Measurements from ENCODE around the gene ARHGAP24.

The ARHGAP24 gene

DNA sequence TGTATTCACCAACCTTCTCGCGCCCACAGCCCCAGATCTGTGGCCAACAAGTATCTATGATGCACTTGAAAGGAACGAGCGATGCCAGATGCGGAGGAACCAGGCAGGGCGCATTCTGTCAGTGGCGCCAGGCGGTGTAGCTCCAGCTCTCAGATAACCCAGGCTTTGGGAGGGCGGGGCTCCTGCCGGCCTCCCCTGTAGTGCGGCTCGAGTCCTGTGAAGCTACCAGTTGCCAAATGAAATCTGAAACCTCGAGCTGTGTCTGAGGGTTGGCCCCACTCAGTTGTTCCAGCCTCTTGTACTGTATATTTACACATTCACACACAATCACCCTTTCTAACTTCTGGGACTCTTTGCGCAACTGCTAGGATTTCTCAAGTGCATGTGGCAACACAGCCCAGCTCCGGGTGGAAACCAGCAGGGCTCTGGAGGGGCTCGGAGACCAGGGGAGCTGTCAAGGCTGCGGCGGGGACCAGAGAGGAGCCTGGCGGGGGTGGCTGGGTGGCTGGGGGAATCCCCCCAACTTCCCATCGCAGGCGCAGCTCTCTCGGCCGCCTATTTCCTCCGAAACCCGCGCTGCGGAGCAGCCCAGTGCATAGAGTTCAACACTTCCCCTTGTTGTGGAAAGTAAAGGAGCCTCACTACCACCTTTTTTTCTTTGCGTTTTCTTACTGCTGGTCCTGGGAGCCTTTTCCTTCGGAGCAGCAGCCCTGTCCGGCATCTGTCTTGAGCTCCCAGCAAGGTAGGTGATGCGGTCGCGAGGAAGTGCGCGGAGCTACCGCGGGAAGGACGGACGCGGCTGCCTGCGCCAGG lies at the start of gene ARHGAP24:
ARHGAP24 (plus strand) TSS at position 333 of the 813 bp plus-strand sequence.
- no peak for TF ChIP-seq POLR2A (IDR thresholded peaks at IDR 0.05; ENCODE audit: low read depth, low read length)
- DNase-seq (ENCODE audit: insufficient read length, low spot score) = peak; percentile 47
- peak; percentile 79 for FAIRE-seq

DNA sequence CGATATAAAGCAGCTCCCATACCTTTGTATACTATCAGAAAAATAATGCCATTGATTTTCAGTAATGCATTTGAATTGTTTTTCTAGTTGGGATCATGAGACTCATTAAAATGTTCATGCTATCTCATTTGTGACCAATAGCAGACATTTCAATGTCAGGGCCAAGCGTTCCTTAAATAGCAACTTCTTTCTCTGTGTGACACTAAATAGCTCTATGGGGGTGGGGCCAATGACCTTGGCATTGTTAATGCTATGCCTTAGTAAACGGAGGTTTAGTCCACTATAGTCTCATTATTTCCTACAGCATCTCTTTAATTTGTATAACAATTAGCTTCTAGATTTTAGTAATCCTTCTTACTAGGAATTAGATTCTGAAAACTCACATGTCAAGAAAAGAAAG lies 48.6 kb upstream of the ARHGAP24 start:
- no peak for TF ChIP-seq POLR2A (IDR thresholded peaks at IDR 0.05; ENCODE audit: low read depth, low read length)
- DNase-seq (ENCODE audit: insufficient read length, low spot score) (no peak), FAIRE-seq (no peak)

- no peak for FAIRE-seq
- DNase-seq (ENCODE audit: insufficient read length, low spot score) = no peak
- TF ChIP-seq POLR2A (IDR thresholded peaks at IDR 0.05; ENCODE audit: low read depth, low read length) = no peak
Measured at GRCh38 chr4:85427123-85427522, 47.8 kb upstream of the ARHGAP24 start.

DNA sequence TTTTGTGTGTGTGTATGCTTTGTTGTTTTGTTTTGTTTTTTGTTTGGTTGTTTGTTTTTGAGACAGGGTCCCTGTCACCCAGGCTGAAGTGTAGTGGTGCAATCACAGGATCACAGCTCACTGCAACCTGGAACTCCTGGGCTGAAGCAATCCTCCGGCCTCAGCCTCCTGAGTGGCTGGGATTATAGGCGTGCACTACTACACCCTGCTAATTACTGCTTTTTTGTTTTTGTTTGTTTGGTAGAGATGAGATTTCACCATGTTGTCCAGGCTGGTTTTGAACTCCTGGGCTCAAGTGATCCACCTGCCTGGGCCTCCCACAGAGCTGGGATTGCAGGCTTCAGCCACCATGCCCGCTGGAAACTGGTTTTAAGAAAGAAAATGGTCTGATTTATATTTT lies 44.7 kb upstream of the ARHGAP24 start:
- no peak for TF ChIP-seq POLR2A (IDR thresholded peaks at IDR 0.05; ENCODE audit: low read depth, low read length)
- no peak for DNase-seq (ENCODE audit: insufficient read length, low spot score)
- FAIRE-seq = no peak

GRCh38 chr4:85430697-85431096 lies 44.3 kb upstream of the ARHGAP24 start:
- FAIRE-seq (no peak), DNase-seq (ENCODE audit: insufficient read length, low spot score) (no peak)
- TF ChIP-seq POLR2A (IDR thresholded peaks at IDR 0.05; ENCODE audit: low read depth, low read length) = no peak

DNA sequence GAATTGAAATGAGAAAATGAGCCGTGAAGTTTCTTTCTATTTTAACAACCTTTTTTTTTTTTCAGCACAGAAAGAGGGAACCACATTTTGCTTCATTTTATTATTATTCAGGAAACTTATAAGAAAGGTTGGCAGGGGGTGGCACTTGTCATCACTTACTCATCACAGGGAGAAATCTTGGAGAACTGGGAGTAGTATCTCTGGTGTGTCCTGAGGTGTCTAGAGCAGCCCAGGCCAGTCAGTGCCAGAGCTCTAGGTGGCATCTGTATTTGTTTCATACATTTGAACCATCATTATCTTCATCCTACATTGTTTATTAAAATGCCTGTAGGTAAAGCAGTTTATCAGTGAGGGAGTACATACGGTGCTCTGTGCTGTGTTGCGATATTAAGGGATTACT lies 43.8 kb upstream of the ARHGAP24 start:
- FAIRE-seq = no peak
- TF ChIP-seq POLR2A (IDR thresholded peaks at IDR 0.05; ENCODE audit: low read depth, low read length) = no peak
- DNase-seq (ENCODE audit: insufficient read length, low spot score) = no peak

DNA sequence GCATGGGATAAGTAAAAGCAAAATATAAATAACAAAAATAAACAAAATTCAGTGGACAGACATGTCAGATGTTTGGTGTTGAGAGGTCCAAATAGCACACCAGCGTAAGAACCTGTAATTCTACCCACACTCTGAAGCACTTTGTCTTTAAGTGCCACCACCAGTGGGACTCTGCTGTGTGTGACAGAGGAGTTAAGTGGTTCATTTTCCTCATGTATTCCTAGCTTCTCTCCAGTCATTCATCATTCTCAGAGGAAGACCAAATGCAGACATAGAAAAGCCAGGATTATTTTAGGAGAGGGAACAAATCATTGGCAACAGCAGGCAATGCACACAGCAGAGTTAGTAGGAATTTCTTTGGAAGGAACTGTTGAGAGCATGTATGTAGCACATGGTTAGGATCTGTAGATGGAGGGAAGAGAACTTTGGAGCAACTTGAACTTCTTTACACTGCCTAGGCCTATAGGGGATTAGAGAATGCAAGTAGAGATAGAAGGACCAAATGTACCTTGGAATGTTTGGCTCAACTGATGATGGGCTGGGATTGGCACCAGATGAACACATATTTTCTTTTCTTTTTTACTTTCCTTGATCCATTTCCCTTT lies 43.0 kb upstream of the ARHGAP24 start:
- no peak for TF ChIP-seq POLR2A (IDR thresholded peaks at IDR 0.05; ENCODE audit: low read depth, low read length)
- FAIRE-seq (no peak), DNase-seq (ENCODE audit: insufficient read length, low spot score) (no peak)

GRCh38 chr4:85445050-85445639 lies 29.8 kb upstream of the ARHGAP24 start:
- FAIRE-seq = no peak
- TF ChIP-seq POLR2A (IDR thresholded peaks at IDR 0.05; ENCODE audit: low read depth, low read length) = no peak
- no peak for DNase-seq (ENCODE audit: insufficient read length, low spot score)

DNA sequence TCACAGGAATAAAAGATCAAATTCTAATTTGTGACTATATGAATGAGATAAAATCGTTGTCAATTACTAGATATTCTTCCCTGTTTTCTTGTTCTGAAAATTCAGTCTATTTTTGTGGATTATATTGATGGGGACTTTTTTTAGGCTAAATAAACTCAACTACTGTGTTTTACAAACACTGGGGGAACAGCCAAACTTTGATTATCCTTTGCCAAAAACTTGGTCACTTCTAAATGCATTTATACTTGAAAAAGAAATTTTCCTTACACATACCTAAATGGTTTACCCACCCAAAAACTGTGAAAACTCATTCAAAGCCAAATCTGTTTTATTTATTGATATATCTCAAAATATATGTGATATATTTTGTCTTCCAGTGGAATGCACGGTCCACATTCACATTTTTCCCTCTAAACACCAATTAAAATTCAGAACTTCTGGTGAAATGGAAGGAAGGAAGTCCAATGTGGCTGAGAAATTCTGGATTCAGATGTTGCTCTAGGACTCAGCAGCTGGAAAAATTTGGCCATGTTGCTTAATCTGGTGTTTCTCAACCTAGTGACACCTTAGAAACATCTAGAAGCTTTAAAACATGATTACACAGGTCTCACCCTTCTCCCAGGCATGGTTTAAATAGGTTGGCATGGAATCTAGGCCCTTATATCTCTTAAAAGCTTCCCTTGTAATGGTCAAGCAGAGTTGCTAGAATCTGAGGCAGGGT lies 28.6 kb upstream of the ARHGAP24 start:
- no peak for TF ChIP-seq POLR2A (IDR thresholded peaks at IDR 0.05; ENCODE audit: low read depth, low read length)
- DNase-seq (ENCODE audit: insufficient read length, low spot score) (no peak), FAIRE-seq (no peak)

GRCh38 chr4:85448906-85449890 lies 25.8 kb upstream of the ARHGAP24 start:
- no peak for FAIRE-seq
- no peak for TF ChIP-seq POLR2A (IDR thresholded peaks at IDR 0.05; ENCODE audit: low read depth, low read length)
- DNase-seq (ENCODE audit: insufficient read length, low spot score) = no peak

DNA sequence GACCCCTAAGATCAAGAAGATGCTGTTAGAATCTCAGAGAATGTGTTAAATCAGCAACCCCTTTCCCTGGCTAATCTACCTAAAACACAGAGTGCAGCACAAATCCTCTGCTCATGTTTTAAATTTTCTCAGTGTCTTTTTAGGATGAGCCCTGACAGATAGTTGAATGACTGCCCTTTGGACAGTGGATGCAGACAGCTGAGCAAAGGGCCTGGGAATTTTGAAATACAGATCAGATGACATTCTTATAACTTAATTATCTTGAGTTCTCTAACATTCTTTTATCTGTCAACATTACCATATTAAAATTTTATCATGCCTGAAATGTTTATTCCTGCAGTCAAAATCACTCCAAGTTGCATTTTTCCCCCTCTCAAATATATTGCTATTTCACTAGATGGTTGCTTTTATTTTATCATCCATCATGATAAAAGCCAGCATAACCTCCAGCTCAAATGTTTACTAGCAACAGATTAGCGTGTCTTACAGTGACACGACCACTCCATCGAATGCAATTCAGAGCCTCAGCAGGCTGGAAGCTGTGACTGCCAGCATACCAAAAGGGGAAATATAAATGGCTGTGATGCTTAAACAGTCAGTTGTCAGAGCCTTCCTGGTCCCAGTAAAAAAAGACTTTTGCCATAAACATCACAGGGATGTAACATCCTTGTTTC lies 22.8 kb upstream of the ARHGAP24 start:
- no peak for TF ChIP-seq POLR2A (IDR thresholded peaks at IDR 0.05; ENCODE audit: low read depth, low read length)
- FAIRE-seq (no peak), DNase-seq (ENCODE audit: insufficient read length, low spot score) (no peak)

GRCh38 chr4:85455942-85456341 lies 19.0 kb upstream of the ARHGAP24 start:
- DNase-seq (ENCODE audit: insufficient read length, low spot score) (no peak), FAIRE-seq (no peak)
- TF ChIP-seq POLR2A (IDR thresholded peaks at IDR 0.05; ENCODE audit: low read depth, low read length) = no peak
